ENCODE measurements around the gene ITPR3.

The ITPR3 gene

DNA sequence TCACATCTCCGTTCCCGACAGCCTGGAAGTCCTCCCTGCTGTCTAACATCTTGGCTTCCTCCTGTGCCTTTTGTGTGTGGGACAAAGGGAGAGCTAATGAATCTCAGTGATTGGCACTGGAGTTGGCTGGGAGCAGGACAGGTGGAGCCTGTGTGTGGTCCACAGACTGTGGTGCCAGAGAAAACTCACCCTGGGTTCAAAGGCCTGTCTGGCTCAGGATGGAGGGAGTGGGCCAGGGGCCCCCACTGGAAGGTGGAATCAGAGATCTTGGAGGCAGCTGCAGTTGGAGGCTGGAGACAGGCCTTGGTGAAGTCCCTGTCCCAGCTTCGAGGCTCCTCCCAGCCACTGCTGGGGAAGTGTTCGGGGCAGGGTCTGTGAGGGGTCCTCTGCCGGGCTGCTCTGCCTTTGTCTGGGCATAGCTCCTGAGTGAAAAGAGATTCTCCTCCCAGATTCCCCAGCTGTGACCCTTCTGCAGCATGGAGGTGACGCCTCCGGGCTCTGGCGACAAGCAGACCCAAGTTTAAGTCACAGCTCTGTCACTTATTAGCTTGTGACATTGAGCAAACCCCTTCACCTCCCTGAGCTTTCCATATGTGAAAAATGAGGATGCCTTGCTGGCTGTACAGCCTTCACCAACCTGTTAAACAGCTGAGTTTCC, 13.9 kb upstream of the ITPR3 start:
- Histone ChIP-seq H3K27ac (no peak overlapping the region), H3K27me3 (replicated peaks) (no peaks in the 10 kb centered on the region), H3K4me3 (ENCODE audit: low read depth, low read length) (no peak overlapping the region), H3K36me3 (replicated peaks) (no peaks in the 10 kb centered on the region)
- DNase-seq, result no peak
- in situ Hi-C loops (cut with HindIII; ENCODE audit: low pct_ligation_motif_present, low sequenced_read_pairs), result no loop called here
- TF ChIP-seq, protein P1, sequence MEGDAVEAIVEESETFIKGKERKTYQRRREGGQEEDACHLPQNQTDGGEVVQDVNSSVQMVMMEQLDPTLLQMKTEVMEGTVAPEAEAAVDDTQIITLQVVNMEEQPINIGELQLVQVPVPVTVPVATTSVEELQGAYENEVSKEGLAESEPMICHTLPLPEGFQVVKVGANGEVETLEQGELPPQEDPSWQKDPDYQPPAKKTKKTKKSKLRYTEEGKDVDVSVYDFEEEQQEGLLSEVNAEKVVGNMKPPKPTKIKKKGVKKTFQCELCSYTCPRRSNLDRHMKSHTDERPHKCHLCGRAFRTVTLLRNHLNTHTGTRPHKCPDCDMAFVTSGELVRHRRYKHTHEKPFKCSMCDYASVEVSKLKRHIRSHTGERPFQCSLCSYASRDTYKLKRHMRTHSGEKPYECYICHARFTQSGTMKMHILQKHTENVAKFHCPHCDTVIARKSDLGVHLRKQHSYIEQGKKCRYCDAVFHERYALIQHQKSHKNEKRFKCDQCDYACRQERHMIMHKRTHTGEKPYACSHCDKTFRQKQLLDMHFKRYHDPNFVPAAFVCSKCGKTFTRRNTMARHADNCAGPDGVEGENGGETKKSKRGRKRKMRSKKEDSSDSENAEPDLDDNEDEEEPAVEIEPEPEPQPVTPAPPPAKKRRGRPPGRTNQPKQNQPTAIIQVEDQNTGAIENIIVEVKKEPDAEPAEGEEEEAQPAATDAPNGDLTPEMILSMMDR (IDR thresholded peaks at IDR 0.05; ENCODE audit: low read depth, low read length, missing control alignments), result no peak

DNA sequence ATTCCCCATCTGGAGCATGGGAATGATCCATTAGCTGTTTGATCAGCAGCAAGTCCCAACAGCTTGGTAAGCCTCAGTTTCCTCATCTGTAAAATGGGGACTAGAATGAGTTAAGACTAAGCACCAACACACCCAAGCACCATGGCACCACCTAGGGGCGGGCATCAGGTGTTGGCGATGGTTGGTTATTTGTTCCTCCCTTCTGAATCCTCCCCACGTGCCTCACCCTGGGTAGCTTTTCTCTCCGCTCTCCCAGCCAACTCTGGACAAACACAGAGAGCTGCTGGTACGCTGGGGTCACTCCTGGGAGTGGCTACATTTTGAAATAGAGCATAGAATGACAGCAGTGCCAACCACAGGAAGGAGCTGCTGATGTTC, 13.3 kb upstream of the ITPR3 start:
- Histone ChIP-seq H3K27ac (no peak overlapping the region), H3K36me3 (replicated peaks) (no peaks in the 10 kb centered on the region), H3K4me3 (ENCODE audit: low read depth, low read length) (no peak overlapping the region), H3K27me3 (replicated peaks) (no peaks in the 10 kb centered on the region)
- in situ Hi-C loops (cut with HindIII; ENCODE audit: low pct_ligation_motif_present, low sequenced_read_pairs), result no loop called here
- TF ChIP-seq, protein P1 (IDR thresholded peaks at IDR 0.05; ENCODE audit: low read depth, low read length, missing control alignments), result peak; percentile 49
- no peak for DNase-seq

DNA sequence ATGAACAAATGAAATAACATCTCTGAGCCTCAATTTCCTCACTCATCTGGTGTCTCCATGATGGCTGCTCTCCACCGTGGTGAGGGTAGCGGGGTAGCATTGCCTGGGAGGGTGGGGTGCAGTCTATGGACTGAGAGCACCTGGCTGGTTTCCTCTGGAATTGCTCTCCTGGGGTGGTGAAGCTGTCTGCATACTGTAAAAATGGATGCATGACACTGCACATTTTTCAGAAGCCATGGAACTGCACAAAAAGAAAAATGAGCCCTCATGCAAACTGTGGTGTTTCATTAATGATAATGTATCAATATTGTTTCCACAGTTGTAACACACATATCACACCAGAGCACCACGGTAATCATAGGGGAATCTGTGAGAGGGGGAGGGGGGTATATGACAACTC, 12.1 kb upstream of the ITPR3 start:
- no peaks in the 10 kb centered on the region for H3K36me3 ChIP-seq (replicated peaks)
- no peak overlapping the region for H3K4me3 ChIP-seq (ENCODE audit: low read depth, low read length)
- in situ Hi-C loops (cut with HindIII; ENCODE audit: low pct_ligation_motif_present, low sequenced_read_pairs), result no loop called here
- DNase-seq, result no peak
- H3K27me3 ChIP-seq (replicated peaks), result no peaks in the 10 kb centered on the region
- H3K27ac ChIP-seq, result no peak overlapping the region
- TF ChIP-seq, protein P1 (IDR thresholded peaks at IDR 0.05; ENCODE audit: low read depth, low read length, missing control alignments), result no peak

DNA sequence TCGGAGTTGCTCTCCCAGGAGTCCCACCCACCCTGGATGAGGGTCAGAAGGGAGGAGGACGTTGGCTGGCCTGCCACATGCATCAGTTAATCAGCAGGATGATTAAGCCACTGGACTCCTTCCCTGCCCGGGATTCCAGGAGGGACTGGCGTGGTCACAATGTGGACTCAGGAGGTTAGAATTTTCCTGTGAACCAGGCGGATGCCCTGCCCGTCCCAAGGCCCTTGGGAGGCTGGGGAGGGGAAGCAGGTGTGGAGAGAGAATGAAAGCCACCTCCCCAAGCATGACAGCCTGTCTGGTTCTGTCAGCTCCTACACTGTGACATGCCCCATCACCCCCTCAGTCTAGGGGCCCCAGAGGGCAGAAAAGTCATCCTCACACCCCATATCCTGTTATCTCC, 11.6 kb upstream of the ITPR3 start:
- TF ChIP-seq, protein P1 (IDR thresholded peaks at IDR 0.05; ENCODE audit: low read depth, low read length, missing control alignments), result no peak
- H3K4me3 ChIP-seq (ENCODE audit: low read depth, low read length), result no peak overlapping the region
- peak; percentile 20 for DNase-seq
- H3K36me3 ChIP-seq (replicated peaks), result no peaks in the 10 kb centered on the region
- H3K27ac ChIP-seq, result no peak overlapping the region
- H3K27me3 ChIP-seq (replicated peaks), result no peaks in the 10 kb centered on the region
- in situ Hi-C loops (cut with HindIII; ENCODE audit: low pct_ligation_motif_present, low sequenced_read_pairs), result no loop called here

DNA sequence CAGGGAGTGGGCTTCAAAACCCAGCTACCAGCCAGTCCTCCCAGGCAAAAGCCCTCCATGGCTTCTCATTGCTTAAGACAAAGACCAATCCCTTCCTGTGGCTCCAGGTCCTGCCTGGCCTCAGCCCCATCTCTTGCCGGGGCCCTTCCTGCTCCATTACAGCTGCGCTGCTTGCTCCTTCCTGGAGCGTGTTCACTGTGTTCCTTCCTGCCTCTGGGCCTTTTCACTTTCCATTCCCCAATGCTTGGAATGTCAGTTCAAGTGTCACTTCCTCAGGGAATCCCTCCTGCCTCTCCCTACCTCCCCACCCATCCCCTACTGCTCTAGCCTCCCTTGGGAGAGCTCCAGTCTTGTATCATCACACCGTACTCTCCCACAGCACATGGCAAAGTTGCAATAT, 11.1 kb upstream of the ITPR3 start:
- TF ChIP-seq, protein P1 (IDR thresholded peaks at IDR 0.05; ENCODE audit: low read depth, low read length, missing control alignments), result no peak
- in situ Hi-C loops (cut with HindIII; ENCODE audit: low pct_ligation_motif_present, low sequenced_read_pairs), result no loop called here
- H3K27ac ChIP-seq, result no peak overlapping the region
- no peaks in the 10 kb centered on the region for H3K36me3 ChIP-seq (replicated peaks)
- DNase-seq, result no peak
- no peak overlapping the region for H3K4me3 ChIP-seq (ENCODE audit: low read depth, low read length)
- H3K27me3 ChIP-seq (replicated peaks), result no peaks in the 10 kb centered on the region

All from brain microvascular endothelial cell (primary cell).